NB4 (cell line): ENCODE measurements around the gene GNB1L.

Source experiments
- POLR2A ChIP-seq: IDR thresholded peaks from 2 replicates; pipeline ENCODE4 v1.6.1; 2011; ENCODE audit warnings: mild to moderate bottlenecking; ENCODE audit not compliant: insufficient read length; ENCODE audit errors: extremely low read depth
- TF ChIP-seq, protein P1 (sequence below): IDR thresholded peaks from one replicate; pipeline ENCODE4 v1.5.1; 2012; ENCODE audit warnings: low read depth, low read length

- TF ChIP-seq, protein P1, sequence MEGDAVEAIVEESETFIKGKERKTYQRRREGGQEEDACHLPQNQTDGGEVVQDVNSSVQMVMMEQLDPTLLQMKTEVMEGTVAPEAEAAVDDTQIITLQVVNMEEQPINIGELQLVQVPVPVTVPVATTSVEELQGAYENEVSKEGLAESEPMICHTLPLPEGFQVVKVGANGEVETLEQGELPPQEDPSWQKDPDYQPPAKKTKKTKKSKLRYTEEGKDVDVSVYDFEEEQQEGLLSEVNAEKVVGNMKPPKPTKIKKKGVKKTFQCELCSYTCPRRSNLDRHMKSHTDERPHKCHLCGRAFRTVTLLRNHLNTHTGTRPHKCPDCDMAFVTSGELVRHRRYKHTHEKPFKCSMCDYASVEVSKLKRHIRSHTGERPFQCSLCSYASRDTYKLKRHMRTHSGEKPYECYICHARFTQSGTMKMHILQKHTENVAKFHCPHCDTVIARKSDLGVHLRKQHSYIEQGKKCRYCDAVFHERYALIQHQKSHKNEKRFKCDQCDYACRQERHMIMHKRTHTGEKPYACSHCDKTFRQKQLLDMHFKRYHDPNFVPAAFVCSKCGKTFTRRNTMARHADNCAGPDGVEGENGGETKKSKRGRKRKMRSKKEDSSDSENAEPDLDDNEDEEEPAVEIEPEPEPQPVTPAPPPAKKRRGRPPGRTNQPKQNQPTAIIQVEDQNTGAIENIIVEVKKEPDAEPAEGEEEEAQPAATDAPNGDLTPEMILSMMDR: no peak
- TF ChIP-seq POLR2A: no peak
Observed at GRCh38 chr22:19866665-19867009, 12.0 kb upstream of the GNB1L start.
